ENCODE data around the gene BIRC7.

The BIRC7 gene

DNA sequence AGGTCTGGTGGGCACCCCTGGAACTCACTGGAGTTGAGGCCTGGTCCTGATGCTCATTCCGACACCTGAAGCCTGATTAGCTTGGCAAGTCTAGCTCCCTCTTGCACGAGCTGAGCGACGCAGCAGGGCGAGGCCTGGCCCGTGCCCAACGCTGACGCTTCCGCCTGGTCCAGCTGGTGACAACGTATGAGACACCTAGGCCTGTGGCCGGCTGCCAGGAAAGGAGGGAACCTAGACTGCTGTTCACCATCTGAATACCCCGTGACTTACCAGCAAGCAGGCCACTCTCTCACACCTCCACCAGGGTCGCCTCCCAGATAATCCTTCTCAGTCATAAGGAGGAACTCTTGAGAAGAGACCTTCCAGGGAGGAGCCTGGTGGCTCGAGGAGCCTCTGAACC lies 44.3 kb upstream of the BIRC7 start:
- Histone ChIP-seq H3K27ac (ENCODE audit: low read depth in 2 of 2, low read length in 2 of 2) (no peak overlapping the region), H3K36me3 (ENCODE audit: control insufficient read depth in 2 of 2, insufficient read depth in 2 of 2, low read length in 2 of 2) (peaks cover 9 to 14% of the 10 kb centered on the region in 2 donors), H3K9me3 (ENCODE audit: control insufficient read depth in 2 of 2, low read length in 2 of 2) (no peaks in the 10 kb centered on the region), H3K9ac (ENCODE audit: low read depth in 1 of 2, low read length in 2 of 2) (no peak overlapping the region), H3K4me3 (ENCODE audit: low read length in 2 of 2) (no peak overlapping the region), H3K27me3 (ENCODE audit: control insufficient read depth in 2 of 2, insufficient read depth in 2 of 2, low read length in 2 of 2) (no peaks in the 10 kb centered on the region), H3K4me1 (ENCODE audit: control insufficient read depth in 2 of 2, insufficient read depth in 2 of 2, low read length in 2 of 2) (peaks cover 0 to 2% of the 10 kb centered on the region in 2 donors)

DNA sequence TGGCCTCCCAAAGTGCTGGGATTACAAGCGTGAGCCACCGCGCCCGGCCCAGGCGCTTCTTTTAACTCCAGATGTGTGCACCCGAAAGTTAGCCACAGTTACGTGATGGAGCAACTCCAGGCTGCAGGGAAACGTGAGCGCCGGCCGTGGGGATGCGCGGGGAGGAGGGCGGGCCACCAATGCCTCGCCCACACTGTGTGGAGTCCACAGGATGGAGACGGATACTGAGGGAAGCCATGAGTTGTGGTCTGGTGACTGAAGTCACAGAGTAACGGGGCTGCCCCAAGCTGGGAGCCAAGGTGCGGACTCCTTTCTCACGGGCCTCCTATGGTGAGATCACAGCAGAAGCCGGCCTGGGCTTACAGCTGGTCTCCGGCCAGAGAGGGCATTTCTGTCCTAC lies 43.0 kb upstream of the BIRC7 start:
- Histone ChIP-seq H3K9me3 (ENCODE audit: control insufficient read depth in 2 of 2, low read length in 2 of 2) (no peaks in the 10 kb centered on the region), H3K4me3 (ENCODE audit: low read length in 2 of 2) (no peak overlapping the region), H3K4me1 (ENCODE audit: control insufficient read depth in 2 of 2, insufficient read depth in 2 of 2, low read length in 2 of 2) (peaks cover 0 to 5% of the 10 kb centered on the region in 2 donors), H3K36me3 (ENCODE audit: control insufficient read depth in 2 of 2, insufficient read depth in 2 of 2, low read length in 2 of 2) (peaks cover 9 to 25% of the 10 kb centered on the region in 2 donors), H3K27ac (ENCODE audit: low read depth in 2 of 2, low read length in 2 of 2) (no peak overlapping the region), H3K27me3 (ENCODE audit: control insufficient read depth in 2 of 2, insufficient read depth in 2 of 2, low read length in 2 of 2) (no peaks in the 10 kb centered on the region), H3K9ac (ENCODE audit: low read depth in 1 of 2, low read length in 2 of 2) (no peak overlapping the region)

DNA sequence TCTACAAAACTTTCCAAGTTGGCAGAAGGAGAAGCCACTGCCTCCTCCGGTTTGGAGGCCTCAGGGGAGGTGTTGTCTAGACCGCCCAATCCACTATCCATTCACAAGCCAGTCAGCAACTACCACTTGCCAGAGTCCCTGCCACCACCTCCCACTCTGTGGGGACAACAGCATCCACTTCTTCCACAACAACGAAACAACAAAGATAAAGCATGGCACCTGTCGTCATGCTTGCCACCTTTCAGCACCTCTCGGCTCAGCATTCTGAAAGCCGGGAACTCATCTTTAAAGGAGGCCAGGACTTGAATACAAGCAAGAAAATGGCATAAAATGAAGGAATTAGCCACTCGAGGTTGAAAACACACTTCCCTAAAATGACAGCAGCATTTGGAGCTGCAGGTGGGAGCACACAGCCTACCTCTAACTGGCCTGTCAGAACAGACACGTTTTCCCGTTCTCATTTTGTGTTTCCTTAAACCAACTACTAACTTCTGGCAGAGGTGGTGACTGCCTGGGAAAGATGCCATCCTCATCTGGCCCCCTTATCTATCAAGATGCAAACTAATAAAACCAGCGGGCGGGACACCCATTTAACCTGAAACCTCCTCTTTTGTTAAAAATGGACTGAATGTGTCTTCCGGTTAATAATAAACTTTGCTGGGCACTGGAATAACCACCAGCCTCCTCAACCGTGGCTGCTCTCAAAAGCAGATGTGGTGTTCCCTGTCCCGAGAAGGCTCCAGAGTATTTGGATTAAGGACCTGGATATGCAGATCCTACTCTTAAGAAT lies 41.5 kb upstream of the BIRC7 start:
- Histone ChIP-seq H3K36me3 (ENCODE audit: control insufficient read depth in 2 of 2, insufficient read depth in 2 of 2, low read length in 2 of 2) (peaks cover 9 to 28% of the 10 kb centered on the region in 2 donors), H3K9me3 (ENCODE audit: control insufficient read depth in 2 of 2, low read length in 2 of 2) (no peaks in the 10 kb centered on the region), H3K4me3 (ENCODE audit: low read length in 2 of 2) (no peak overlapping the region), H3K9ac (ENCODE audit: low read depth in 1 of 2, low read length in 2 of 2) (no peak overlapping the region), H3K27me3 (ENCODE audit: control insufficient read depth in 2 of 2, insufficient read depth in 2 of 2, low read length in 2 of 2) (no peaks in the 10 kb centered on the region), H3K27ac (ENCODE audit: low read depth in 2 of 2, low read length in 2 of 2) (no peak overlapping the region), H3K4me1 (ENCODE audit: control insufficient read depth in 2 of 2, insufficient read depth in 2 of 2, low read length in 2 of 2) (peaks cover 0 to 5% of the 10 kb centered on the region in 2 donors)

DNA sequence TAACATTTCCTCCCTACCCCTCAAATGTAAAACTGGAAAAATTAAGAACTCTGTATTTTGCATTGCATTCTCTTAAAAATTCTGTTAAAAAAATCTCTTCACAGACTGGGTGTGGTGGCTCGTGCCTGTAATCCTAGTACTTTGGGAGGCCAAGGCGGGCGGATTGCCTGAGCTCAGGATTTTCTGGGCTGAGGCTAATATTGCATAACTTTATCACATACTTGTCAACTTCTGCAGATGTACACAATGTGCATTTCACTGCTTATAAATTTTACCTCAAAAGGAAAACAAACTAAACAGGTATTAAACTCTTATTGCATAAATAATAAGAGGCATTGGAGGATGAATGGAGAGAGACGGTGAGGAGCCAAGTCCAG lies 40.9 kb upstream of the BIRC7 start:
- Histone ChIP-seq H3K27me3 (ENCODE audit: control insufficient read depth in 2 of 2, insufficient read depth in 2 of 2, low read length in 2 of 2) (no peaks in the 10 kb centered on the region), H3K27ac (ENCODE audit: low read depth in 2 of 2, low read length in 2 of 2) (no peak overlapping the region), H3K4me3 (ENCODE audit: low read length in 2 of 2) (no peak overlapping the region), H3K36me3 (ENCODE audit: control insufficient read depth in 2 of 2, insufficient read depth in 2 of 2, low read length in 2 of 2) (peaks cover 9 to 28% of the 10 kb centered on the region in 2 donors), H3K9me3 (ENCODE audit: control insufficient read depth in 2 of 2, low read length in 2 of 2) (no peaks in the 10 kb centered on the region), H3K4me1 (ENCODE audit: control insufficient read depth in 2 of 2, insufficient read depth in 2 of 2, low read length in 2 of 2) (peaks cover 0 to 5% of the 10 kb centered on the region in 2 donors), H3K9ac (ENCODE audit: low read depth in 1 of 2, low read length in 2 of 2) (no peak overlapping the region)

DNA sequence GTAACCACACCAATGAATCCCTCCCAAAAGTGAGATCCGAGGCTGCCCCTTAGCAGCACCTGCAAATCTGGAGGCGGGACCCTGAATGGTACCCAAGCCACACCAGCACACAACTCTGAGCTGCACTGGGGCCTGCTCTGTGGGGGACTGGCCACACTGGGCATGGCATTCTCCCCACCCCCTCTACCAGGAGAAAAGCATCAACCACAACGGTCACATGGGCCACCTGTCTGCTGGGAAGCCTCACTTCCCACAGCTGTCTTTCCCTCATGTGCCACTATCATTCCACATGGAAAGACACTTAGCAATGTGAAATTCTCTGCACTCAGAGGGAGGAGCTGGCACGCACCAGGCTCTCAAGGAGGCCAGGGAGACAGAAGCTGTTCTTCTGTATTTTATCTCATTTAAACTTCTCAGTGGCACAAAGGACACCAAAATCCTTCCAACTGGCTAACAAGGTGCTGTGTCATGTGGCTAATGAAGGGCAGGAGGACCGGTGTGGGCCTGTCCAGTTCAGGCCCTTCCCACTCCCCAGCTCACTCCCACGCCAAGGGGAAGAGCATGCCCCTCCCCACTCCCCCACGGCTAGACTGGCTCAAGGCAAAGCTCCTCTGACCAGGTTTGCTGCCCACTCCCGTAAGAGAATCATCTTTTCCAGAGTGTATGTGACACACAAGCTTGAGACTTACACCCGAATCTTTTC lies 38.8 kb upstream of the BIRC7 start:
- H3K36me3 ChIP-seq (ENCODE audit: control insufficient read depth in 2 of 2, insufficient read depth in 2 of 2, low read length in 2 of 2): peaks cover 15 to 39% of the 10 kb centered on the region in 2 donors
- no peaks in the 10 kb centered on the region for H3K9me3 ChIP-seq (ENCODE audit: control insufficient read depth in 2 of 2, low read length in 2 of 2)
- H3K27ac ChIP-seq (ENCODE audit: low read depth in 2 of 2, low read length in 2 of 2): no peak overlapping the region
- H3K4me3 ChIP-seq (ENCODE audit: low read length in 2 of 2): no peak overlapping the region
- H3K4me1 ChIP-seq (ENCODE audit: control insufficient read depth in 2 of 2, insufficient read depth in 2 of 2, low read length in 2 of 2): peaks cover 0 to 2% of the 10 kb centered on the region in 2 donors
- H3K27me3 ChIP-seq (ENCODE audit: control insufficient read depth in 2 of 2, insufficient read depth in 2 of 2, low read length in 2 of 2): no peaks in the 10 kb centered on the region
- H3K9ac ChIP-seq (ENCODE audit: low read depth in 1 of 2, low read length in 2 of 2): no peak overlapping the region

DNA sequence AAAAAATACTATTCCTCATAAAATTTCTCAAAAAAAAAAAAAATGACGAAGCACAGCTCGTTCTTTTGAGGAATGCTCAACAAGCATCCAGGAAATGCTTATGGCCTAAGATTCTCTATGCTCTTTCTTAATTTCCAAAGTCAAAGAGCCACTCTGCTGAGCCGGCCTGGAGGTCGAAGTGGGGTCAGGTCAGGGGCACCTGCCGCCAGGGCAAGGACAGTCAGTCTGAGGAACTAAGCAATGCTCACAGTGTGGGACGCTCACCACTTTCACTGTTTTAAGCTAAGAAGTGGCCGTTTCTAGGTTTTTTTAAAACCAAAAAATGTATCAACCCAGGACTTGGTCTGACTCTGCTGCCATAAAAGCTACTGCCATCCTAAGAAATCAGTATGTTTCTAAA lies 37.1 kb upstream of the BIRC7 start:
- H3K4me1 ChIP-seq (ENCODE audit: control insufficient read depth in 2 of 2, insufficient read depth in 2 of 2, low read length in 2 of 2): peaks cover 0 to 2% of the 10 kb centered on the region in 2 donors
- no peak overlapping the region for H3K4me3 ChIP-seq (ENCODE audit: low read length in 2 of 2)
- H3K9ac ChIP-seq (ENCODE audit: low read depth in 1 of 2, low read length in 2 of 2): no peak overlapping the region
- H3K9me3 ChIP-seq (ENCODE audit: control insufficient read depth in 2 of 2, low read length in 2 of 2): no peaks in the 10 kb centered on the region
- H3K36me3 ChIP-seq (ENCODE audit: control insufficient read depth in 2 of 2, insufficient read depth in 2 of 2, low read length in 2 of 2): peaks cover 31 to 56% of the 10 kb centered on the region in 2 donors
- no peak overlapping the region for H3K27ac ChIP-seq (ENCODE audit: low read depth in 2 of 2, low read length in 2 of 2)
- no peaks in the 10 kb centered on the region for H3K27me3 ChIP-seq (ENCODE audit: control insufficient read depth in 2 of 2, insufficient read depth in 2 of 2, low read length in 2 of 2)

DNA sequence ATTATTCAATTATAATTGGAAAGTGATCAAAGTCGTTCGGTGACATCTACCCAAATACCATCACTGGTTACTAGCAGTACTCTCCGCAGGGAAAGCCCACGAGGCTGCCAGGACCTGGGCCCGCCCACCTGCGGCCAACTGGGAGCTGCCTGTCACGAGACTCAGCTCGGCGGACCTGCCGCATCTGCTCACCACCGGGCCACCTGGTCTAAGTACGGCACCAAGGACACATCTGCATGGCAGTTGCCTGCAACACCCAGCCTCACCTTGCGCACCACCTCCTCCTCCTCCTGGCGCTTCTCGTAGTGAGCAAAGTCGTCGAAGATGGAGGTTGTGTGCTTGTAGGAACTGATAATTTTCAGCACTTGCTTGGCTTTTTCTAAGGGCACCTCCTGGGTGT lies 33.7 kb upstream of the BIRC7 start:
- Histone ChIP-seq H3K27ac (ENCODE audit: low read depth in 2 of 2, low read length in 2 of 2) (no peak overlapping the region), H3K9ac (ENCODE audit: low read depth in 1 of 2, low read length in 2 of 2) (no peak overlapping the region), H3K4me3 (ENCODE audit: low read length in 2 of 2) (no peak overlapping the region), H3K27me3 (ENCODE audit: control insufficient read depth in 2 of 2, insufficient read depth in 2 of 2, low read length in 2 of 2) (no peaks in the 10 kb centered on the region), H3K4me1 (ENCODE audit: control insufficient read depth in 2 of 2, insufficient read depth in 2 of 2, low read length in 2 of 2) (peaks cover 0 to 2% of the 10 kb centered on the region in 2 donors), H3K9me3 (ENCODE audit: control insufficient read depth in 2 of 2, low read length in 2 of 2) (no peaks in the 10 kb centered on the region), H3K36me3 (ENCODE audit: control insufficient read depth in 2 of 2, insufficient read depth in 2 of 2, low read length in 2 of 2) (peaks cover 36 to 67% of the 10 kb centered on the region in 2 donors)

DNA sequence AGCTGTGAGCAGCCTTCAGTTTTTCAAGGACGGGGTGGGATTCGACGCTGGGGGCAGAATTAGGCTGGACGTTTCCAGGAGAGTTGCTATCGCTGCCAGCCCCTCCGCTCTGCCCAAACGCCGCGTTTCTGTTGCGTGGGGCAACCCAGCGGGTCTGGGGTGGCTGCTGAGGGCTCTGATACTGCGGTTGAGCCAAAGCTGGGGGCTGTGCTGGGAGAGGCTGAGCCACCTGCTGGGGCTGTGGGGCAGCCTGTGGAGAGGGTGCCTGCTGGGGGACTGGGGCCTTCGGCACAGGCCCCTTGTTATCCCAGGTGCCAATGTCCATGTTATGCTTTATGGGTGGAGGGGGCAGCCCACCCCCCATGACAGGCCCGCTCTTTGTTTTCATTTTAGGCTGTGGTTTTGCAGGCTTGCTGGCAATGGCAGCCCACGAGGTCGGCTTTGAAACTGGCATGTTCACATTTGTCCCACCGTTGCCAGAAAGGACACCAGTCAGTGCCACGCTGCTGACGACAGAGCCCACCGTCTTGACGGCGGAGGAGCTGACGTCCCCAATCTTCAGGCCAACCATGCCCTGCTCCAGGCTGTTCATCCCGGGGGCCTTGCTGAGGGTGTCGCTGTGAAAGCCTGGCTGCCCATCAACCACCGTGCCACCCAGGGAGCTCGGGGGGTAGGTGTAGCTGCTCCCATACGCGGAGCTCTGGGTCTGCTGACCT lies 32.7 kb upstream of the BIRC7 start:
- no peak overlapping the region for H3K4me3 ChIP-seq (ENCODE audit: low read length in 2 of 2)
- H3K9me3 ChIP-seq (ENCODE audit: control insufficient read depth in 2 of 2, low read length in 2 of 2): no peaks in the 10 kb centered on the region
- H3K4me1 ChIP-seq (ENCODE audit: control insufficient read depth in 2 of 2, insufficient read depth in 2 of 2, low read length in 2 of 2): no peaks in the 10 kb centered on the region
- H3K9ac ChIP-seq (ENCODE audit: low read depth in 1 of 2, low read length in 2 of 2): no peak overlapping the region
- no peaks in the 10 kb centered on the region for H3K27me3 ChIP-seq (ENCODE audit: control insufficient read depth in 2 of 2, insufficient read depth in 2 of 2, low read length in 2 of 2)
- H3K27ac ChIP-seq (ENCODE audit: low read depth in 2 of 2, low read length in 2 of 2): no peak overlapping the region
- H3K36me3 ChIP-seq (ENCODE audit: control insufficient read depth in 2 of 2, insufficient read depth in 2 of 2, low read length in 2 of 2): peaks cover 39 to 65% of the 10 kb centered on the region in 2 donors

DNA sequence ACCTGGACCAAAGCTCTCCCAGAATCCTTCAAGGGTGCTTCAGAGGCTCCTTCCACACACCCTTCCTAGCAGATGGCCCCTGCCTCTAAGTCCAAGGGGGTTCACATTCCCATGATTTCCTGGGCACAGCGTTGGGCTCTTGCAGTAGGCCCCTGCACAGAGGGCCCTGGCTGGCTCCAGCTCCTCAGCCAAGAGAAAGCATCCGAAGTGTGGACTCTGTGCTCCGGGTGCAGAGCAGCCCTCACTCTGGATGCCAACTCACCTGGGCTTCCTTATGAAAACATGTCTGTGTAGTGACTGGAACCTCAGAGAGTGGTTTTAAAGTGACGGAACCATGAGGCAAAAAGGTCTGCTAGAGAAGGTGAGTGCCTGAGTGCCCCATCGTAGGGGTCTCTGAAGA lies 31.3 kb upstream of the BIRC7 start:
- no peak overlapping the region for H3K9ac ChIP-seq (ENCODE audit: low read depth in 1 of 2, low read length in 2 of 2)
- H3K36me3 ChIP-seq (ENCODE audit: control insufficient read depth in 2 of 2, insufficient read depth in 2 of 2, low read length in 2 of 2): peaks cover 47 to 72% of the 10 kb centered on the region in 2 donors
- no peak overlapping the region for H3K4me3 ChIP-seq (ENCODE audit: low read length in 2 of 2)
- no peaks in the 10 kb centered on the region for H3K27me3 ChIP-seq (ENCODE audit: control insufficient read depth in 2 of 2, insufficient read depth in 2 of 2, low read length in 2 of 2)
- H3K4me1 ChIP-seq (ENCODE audit: control insufficient read depth in 2 of 2, insufficient read depth in 2 of 2, low read length in 2 of 2): no peaks in the 10 kb centered on the region
- no peaks in the 10 kb centered on the region for H3K9me3 ChIP-seq (ENCODE audit: control insufficient read depth in 2 of 2, low read length in 2 of 2)
- H3K27ac ChIP-seq (ENCODE audit: low read depth in 2 of 2, low read length in 2 of 2): no peak overlapping the region

DNA sequence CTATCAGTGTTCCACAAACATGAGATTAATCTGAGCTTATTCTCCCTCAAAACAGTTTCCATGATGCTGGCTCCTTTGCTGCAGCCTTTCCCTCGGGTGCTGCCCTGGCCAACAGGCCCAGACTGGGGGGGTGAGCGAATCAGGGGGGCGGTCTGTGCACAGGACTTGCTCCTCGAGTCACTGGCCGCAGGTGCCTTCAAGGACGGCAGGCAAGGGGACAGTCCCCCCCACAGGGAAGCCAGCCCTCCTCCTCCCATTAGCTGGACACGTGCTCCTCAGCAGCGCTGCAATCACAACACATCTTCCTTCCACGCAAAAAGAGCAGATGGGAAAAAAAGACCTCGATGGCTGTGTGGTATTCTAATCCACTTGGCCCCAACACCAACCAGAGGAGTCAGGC lies 29.8 kb upstream of the BIRC7 start:
- peaks cover 56 to 79% of the 10 kb centered on the region in 2 donors for H3K36me3 ChIP-seq (ENCODE audit: control insufficient read depth in 2 of 2, insufficient read depth in 2 of 2, low read length in 2 of 2)
- H3K9me3 ChIP-seq (ENCODE audit: control insufficient read depth in 2 of 2, low read length in 2 of 2): no peaks in the 10 kb centered on the region
- H3K4me3 ChIP-seq (ENCODE audit: low read length in 2 of 2): no peak overlapping the region
- H3K27ac ChIP-seq (ENCODE audit: low read depth in 2 of 2, low read length in 2 of 2): no peak overlapping the region
- no peak overlapping the region for H3K9ac ChIP-seq (ENCODE audit: low read depth in 1 of 2, low read length in 2 of 2)
- no peaks in the 10 kb centered on the region for H3K27me3 ChIP-seq (ENCODE audit: control insufficient read depth in 2 of 2, insufficient read depth in 2 of 2, low read length in 2 of 2)
- H3K4me1 ChIP-seq (ENCODE audit: control insufficient read depth in 2 of 2, insufficient read depth in 2 of 2, low read length in 2 of 2): no peaks in the 10 kb centered on the region

Data from mucosa of rectum (tissue), 2 donors.